Measurements from ENCODE around the gene EPB41L1.

EPB41L1 gene

DNA sequence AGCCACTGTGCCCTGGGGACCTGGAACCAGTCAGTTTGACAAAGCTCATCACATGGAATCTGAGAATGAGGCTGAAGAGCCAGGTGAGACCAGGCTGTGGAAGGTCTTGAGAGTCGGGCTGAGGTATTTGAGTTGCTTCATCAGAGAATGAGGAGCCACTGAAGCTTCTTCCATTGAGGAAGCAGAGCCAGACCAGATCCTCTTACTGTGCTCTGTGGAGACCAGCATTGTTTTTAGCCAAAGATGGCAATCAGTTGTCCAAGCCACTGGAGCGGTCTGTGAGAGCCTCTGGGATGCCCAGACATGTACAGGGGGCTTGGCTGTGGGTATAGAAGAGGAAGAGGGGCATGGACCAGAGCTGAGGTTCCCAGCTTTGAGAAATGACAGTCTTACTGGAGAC, 6.1 kb upstream of the EPB41L1 start:
- TF ChIP-seq, protein P1, sequence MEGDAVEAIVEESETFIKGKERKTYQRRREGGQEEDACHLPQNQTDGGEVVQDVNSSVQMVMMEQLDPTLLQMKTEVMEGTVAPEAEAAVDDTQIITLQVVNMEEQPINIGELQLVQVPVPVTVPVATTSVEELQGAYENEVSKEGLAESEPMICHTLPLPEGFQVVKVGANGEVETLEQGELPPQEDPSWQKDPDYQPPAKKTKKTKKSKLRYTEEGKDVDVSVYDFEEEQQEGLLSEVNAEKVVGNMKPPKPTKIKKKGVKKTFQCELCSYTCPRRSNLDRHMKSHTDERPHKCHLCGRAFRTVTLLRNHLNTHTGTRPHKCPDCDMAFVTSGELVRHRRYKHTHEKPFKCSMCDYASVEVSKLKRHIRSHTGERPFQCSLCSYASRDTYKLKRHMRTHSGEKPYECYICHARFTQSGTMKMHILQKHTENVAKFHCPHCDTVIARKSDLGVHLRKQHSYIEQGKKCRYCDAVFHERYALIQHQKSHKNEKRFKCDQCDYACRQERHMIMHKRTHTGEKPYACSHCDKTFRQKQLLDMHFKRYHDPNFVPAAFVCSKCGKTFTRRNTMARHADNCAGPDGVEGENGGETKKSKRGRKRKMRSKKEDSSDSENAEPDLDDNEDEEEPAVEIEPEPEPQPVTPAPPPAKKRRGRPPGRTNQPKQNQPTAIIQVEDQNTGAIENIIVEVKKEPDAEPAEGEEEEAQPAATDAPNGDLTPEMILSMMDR (IDR thresholded peaks at IDR 0.05; ENCODE audit: insufficient read depth, low read length): no peak
- TF ChIP-seq SPI1 (IDR thresholded peaks at IDR 0.05; ENCODE audit: borderline replicate concordance, low read depth) (no peak), POLR2AphosphoS5 (IDR thresholded peaks at IDR 0.05; ENCODE audit: low read depth) (no peak), GABPA (IDR thresholded peaks at IDR 0.05; ENCODE audit: low read depth) (no peak)
- TF ChIP-seq, protein P2, sequence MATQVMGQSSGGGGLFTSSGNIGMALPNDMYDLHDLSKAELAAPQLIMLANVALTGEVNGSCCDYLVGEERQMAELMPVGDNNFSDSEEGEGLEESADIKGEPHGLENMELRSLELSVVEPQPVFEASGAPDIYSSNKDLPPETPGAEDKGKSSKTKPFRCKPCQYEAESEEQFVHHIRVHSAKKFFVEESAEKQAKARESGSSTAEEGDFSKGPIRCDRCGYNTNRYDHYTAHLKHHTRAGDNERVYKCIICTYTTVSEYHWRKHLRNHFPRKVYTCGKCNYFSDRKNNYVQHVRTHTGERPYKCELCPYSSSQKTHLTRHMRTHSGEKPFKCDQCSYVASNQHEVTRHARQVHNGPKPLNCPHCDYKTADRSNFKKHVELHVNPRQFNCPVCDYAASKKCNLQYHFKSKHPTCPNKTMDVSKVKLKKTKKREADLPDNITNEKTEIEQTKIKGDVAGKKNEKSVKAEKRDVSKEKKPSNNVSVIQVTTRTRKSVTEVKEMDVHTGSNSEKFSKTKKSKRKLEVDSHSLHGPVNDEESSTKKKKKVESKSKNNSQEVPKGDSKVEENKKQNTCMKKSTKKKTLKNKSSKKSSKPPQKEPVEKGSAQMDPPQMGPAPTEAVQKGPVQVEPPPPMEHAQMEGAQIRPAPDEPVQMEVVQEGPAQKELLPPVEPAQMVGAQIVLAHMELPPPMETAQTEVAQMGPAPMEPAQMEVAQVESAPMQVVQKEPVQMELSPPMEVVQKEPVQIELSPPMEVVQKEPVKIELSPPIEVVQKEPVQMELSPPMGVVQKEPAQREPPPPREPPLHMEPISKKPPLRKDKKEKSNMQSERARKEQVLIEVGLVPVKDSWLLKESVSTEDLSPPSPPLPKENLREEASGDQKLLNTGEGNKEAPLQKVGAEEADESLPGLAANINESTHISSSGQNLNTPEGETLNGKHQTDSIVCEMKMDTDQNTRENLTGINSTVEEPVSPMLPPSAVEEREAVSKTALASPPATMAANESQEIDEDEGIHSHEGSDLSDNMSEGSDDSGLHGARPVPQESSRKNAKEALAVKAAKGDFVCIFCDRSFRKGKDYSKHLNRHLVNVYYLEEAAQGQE (IDR thresholded peaks at IDR 0.05; ENCODE audit: insufficient replicate concordance, low read depth): no peak
- Histone ChIP-seq H3K27ac (replicated peaks) (no peak overlapping the region), H3K4me3 (replicated peaks; ENCODE audit: insufficient read depth, low read length) (no peak overlapping the region), H3K27me3 (ENCODE audit: insufficient read depth, poor library complexity, severe bottlenecking) (peaks cover 12% of the 10 kb centered on the region)
- no peak for DNase-seq (ENCODE audit: low read depth in 1 of 2, low spot score in 1 of 2)

DNA sequence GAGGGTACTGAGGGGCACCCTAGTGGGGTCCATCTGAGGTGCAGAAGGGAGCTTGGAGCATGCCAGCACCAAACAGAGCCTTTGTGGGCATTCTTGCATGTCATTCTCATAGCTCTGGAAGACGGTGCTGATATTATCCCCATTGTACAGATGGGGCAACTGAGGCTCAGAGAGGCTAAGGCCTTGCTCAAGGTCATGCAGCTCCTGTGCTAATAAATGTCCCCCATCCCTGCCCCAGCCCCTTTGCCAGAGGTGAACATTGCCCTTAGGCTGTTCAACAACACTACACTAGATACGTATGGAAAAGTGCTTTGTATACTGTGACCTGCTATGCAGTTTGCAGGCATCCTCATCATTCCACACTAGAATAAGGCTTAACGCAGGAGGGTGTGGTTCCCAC, 5.5 kb upstream of the EPB41L1 start:
- no peak for TF ChIP-seq SPI1 (IDR thresholded peaks at IDR 0.05; ENCODE audit: borderline replicate concordance, low read depth)
- no peak for TF ChIP-seq GABPA (IDR thresholded peaks at IDR 0.05; ENCODE audit: low read depth)
- TF ChIP-seq, protein P1 (IDR thresholded peaks at IDR 0.05; ENCODE audit: insufficient read depth, low read length): no peak
- TF ChIP-seq, protein P2 (IDR thresholded peaks at IDR 0.05; ENCODE audit: insufficient replicate concordance, low read depth): no peak
- TF ChIP-seq POLR2AphosphoS5 (IDR thresholded peaks at IDR 0.05; ENCODE audit: low read depth): no peak
- no peak for DNase-seq (ENCODE audit: low read depth in 1 of 2, low spot score in 1 of 2)
- H3K27ac ChIP-seq (replicated peaks): no peak overlapping the region
- H3K4me3 ChIP-seq (replicated peaks; ENCODE audit: insufficient read depth, low read length): no peak overlapping the region
- peaks cover 17% of the 10 kb centered on the region for H3K27me3 ChIP-seq (ENCODE audit: insufficient read depth, poor library complexity, severe bottlenecking)

DNA sequence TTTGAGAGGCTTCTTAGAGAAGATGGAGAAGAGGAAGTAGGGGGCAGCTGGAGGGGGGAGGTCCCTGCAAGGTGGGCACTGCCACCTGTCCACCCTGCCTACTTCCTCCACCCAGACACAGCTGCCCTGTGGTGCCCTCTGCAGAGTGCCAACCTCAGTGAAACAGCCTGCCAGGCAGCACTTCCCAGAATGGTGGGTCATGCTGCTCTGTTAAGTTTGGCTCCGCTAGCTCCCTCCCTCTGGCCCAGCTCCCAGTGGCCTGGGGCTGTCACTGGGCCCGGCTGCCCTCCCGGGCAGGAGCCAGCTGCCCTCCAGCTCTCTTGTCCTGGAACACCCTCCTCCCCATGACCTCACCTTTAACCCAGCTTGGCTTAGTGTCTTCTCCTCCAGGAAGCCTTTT, 5.1 kb upstream of the EPB41L1 start:
- TF ChIP-seq SPI1 (IDR thresholded peaks at IDR 0.05; ENCODE audit: borderline replicate concordance, low read depth) (no peak), GABPA (IDR thresholded peaks at IDR 0.05; ENCODE audit: low read depth) (no peak), POLR2AphosphoS5 (IDR thresholded peaks at IDR 0.05; ENCODE audit: low read depth) (no peak)
- TF ChIP-seq, protein P1 (IDR thresholded peaks at IDR 0.05; ENCODE audit: insufficient read depth, low read length): no peak
- TF ChIP-seq, protein P2 (IDR thresholded peaks at IDR 0.05; ENCODE audit: insufficient replicate concordance, low read depth): no peak
- DNase-seq (ENCODE audit: low read depth in 1 of 2, low spot score in 1 of 2): no peak
- peaks cover 20% of the 10 kb centered on the region for H3K27me3 ChIP-seq (ENCODE audit: insufficient read depth, poor library complexity, severe bottlenecking)
- no peak overlapping the region for H3K27ac ChIP-seq (replicated peaks)
- H3K4me3 ChIP-seq (replicated peaks; ENCODE audit: insufficient read depth, low read length): no peak overlapping the region

Data from HL-60 (cell line).